ENCODE results near the gene VSIR.

The VSIR gene

DNA sequence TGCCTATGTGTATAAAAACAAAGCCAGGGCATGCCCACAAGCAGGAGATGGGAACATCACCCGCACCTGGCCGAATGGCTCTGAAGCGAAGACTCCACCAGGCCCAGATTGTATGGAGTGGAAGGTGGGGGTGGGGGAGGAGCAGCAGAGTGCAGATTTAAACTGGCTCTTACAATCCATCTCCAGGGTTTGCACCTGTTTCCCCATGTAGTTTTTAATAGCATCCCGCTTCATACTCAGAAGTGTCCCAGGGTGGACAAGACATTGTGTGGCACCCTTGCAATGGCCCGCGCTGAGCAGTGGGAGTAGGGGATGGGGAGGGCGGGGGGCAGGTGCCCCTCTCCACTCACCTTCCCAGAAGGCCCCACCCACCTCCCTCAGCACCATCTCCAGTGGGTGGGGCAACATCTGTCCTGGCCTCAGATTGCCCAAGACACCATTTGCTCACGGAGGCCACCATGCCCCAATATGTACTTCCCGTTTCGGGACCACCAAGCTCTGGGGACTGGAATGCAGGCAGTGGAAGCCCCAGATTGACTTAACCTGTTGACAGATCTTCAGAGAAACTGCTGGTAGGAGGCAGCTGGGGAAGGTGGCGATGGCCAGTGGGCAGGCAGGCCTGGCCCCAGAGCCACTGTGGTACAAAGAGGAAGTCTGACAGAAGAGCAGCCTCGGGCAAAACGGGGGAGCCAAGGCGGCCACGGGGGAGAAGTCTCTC lies 23.0 kb downstream of the VSIR start:
- H3K27ac ChIP-seq (ENCODE audit: poor library complexity, severe bottlenecking) = no peak overlapping the region
- H3K9me3 ChIP-seq (ENCODE audit: severe bottlenecking) = no peaks in the 10 kb centered on the region
- DNase-seq (ENCODE audit: low spot score) (no peak), ATAC-seq (ENCODE audit: low read depth) (no peak)
- TF ChIP-seq, protein P1, sequence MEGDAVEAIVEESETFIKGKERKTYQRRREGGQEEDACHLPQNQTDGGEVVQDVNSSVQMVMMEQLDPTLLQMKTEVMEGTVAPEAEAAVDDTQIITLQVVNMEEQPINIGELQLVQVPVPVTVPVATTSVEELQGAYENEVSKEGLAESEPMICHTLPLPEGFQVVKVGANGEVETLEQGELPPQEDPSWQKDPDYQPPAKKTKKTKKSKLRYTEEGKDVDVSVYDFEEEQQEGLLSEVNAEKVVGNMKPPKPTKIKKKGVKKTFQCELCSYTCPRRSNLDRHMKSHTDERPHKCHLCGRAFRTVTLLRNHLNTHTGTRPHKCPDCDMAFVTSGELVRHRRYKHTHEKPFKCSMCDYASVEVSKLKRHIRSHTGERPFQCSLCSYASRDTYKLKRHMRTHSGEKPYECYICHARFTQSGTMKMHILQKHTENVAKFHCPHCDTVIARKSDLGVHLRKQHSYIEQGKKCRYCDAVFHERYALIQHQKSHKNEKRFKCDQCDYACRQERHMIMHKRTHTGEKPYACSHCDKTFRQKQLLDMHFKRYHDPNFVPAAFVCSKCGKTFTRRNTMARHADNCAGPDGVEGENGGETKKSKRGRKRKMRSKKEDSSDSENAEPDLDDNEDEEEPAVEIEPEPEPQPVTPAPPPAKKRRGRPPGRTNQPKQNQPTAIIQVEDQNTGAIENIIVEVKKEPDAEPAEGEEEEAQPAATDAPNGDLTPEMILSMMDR (IDR thresholded peaks at IDR 0.05; ENCODE audit: poor library complexity, severe bottlenecking) = no peak
- H3K4me3 ChIP-seq (ENCODE audit: severe bottlenecking) = no peak overlapping the region
- peaks cover 7% of the 10 kb centered on the region for H3K4me1 ChIP-seq (ENCODE audit: insufficient read depth, poor library complexity, severe bottlenecking)
- H3K27me3 ChIP-seq (ENCODE audit: insufficient read depth, poor library complexity, severe bottlenecking) = no peaks in the 10 kb centered on the region
- no peaks in the 10 kb centered on the region for H3K36me3 ChIP-seq (ENCODE audit: low read depth)

DNA sequence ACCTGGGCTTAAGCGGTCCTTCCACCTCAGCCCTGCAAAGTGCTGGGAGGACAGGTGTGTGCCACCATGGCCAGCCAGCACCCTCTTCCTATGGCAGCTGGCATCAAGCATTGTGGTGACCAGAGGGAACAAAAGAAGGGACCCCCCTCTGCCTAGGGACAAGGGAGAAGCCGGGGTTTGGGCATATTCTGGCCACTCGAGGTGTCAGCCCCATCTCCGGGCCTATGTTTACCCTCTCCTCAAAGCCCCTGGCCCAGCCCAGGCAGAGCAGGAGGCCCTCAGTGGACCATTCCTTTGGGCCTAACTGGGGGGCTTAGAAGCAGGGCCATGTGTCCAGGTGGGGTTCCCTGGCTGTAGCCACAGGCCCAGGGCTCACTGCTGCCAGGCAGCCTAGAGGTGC lies 23.9 kb downstream of the VSIR start:
- H3K27me3 ChIP-seq (ENCODE audit: insufficient read depth, poor library complexity, severe bottlenecking) = no peaks in the 10 kb centered on the region
- ATAC-seq (ENCODE audit: low read depth) = no peak
- no peak for DNase-seq (ENCODE audit: low spot score)
- H3K4me1 ChIP-seq (ENCODE audit: insufficient read depth, poor library complexity, severe bottlenecking) = peaks cover 7% of the 10 kb centered on the region
- H3K4me3 ChIP-seq (ENCODE audit: severe bottlenecking) = no peak overlapping the region
- no peak overlapping the region for H3K27ac ChIP-seq (ENCODE audit: poor library complexity, severe bottlenecking)
- H3K9me3 ChIP-seq (ENCODE audit: severe bottlenecking) = no peaks in the 10 kb centered on the region
- H3K36me3 ChIP-seq (ENCODE audit: low read depth) = no peaks in the 10 kb centered on the region
- TF ChIP-seq, protein P1 (IDR thresholded peaks at IDR 0.05; ENCODE audit: poor library complexity, severe bottlenecking) = no peak

DNA sequence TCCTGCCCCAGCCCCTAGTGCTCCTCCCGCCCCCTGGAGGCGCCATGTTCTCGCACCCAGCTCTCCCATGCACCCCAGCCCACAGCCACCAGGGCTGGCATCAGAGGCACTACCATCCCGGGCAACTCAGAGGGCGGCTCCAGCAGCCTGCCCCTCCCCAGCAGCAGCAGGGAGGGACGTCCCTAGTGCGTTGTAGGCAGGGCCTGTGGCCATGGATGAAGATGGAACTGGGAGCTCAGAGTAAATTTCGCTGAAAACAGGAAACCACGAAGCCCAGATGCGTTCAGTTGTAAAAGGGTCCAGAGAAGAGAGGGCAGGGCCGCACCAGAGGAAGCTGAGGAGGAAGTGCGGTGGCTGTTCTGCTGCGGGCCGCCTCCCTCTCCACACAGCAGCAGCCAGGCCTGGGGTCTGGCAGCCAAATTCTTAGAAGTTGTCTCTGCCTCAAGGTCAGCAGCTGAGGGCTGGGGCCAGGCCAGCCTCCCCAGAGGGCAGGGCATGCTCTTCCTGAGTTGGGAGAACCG lies 24.6 kb downstream of the VSIR start:
- ATAC-seq (ENCODE audit: low read depth) = peak; percentile 19; the same call in 1 of the 3 replicates
- Histone ChIP-seq H3K27me3 (ENCODE audit: insufficient read depth, poor library complexity, severe bottlenecking) (no peaks in the 10 kb centered on the region), H3K36me3 (ENCODE audit: low read depth) (no peaks in the 10 kb centered on the region), H3K27ac (ENCODE audit: poor library complexity, severe bottlenecking) (no peak overlapping the region), H3K9me3 (ENCODE audit: severe bottlenecking) (no peaks in the 10 kb centered on the region), H3K4me1 (ENCODE audit: insufficient read depth, poor library complexity, severe bottlenecking) (peaks cover 7% of the 10 kb centered on the region), H3K4me3 (ENCODE audit: severe bottlenecking) (no peak overlapping the region)
- TF ChIP-seq, protein P1 (IDR thresholded peaks at IDR 0.05; ENCODE audit: poor library complexity, severe bottlenecking) = no peak
- no peak for DNase-seq (ENCODE audit: low spot score)

DNA sequence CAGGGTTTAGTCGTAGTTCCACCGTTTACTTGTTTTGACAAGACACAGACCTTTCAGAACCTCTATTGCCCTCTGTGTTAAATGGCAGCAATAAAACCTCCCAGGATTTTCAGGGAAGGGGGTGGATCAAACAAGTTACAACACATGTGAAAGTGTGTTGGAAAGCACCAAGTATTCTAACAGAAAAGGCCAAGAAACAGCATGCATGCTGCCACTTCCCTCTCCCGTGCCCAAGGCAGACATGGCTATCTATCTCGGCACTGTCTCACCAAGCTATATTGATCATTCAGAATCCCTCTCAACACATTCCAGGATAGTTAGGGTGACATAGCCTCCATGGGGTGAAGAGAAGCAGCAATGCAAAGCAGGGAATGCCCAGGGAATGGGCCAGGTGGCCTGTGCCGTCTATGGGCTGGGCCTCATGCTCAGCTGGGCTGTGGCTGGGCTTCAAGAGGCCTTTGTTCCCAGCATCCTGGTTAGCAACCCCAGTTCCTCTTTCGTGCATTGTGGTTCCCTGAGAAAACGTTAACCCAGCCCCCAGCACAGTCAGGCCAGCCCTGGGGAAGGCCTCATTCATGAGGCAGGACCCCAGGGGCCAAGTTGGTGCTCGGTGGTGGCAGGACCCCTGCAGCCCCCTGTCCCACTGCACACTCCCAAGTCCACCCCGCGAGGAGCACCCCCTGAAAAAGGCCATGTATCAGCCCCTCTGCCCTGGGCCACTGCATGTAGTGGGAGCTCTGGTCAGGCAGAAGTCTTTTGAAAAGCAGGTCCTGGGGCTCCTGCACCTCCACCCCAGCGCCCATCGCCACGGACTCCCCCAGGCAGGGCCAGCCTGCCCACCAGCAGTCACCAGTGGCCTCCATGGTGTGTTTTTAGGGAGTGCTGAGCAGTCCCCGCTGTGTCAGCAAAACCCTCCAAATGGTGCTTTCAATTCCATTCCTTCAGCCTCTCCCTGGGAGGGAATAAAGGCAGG lies 25.5 kb downstream of the VSIR start:
- H3K4me3 ChIP-seq (ENCODE audit: severe bottlenecking) = no peak overlapping the region
- H3K9me3 ChIP-seq (ENCODE audit: severe bottlenecking) = no peaks in the 10 kb centered on the region
- H3K4me1 ChIP-seq (ENCODE audit: insufficient read depth, poor library complexity, severe bottlenecking) = peaks cover 7% of the 10 kb centered on the region
- no peaks in the 10 kb centered on the region for H3K27me3 ChIP-seq (ENCODE audit: insufficient read depth, poor library complexity, severe bottlenecking)
- H3K36me3 ChIP-seq (ENCODE audit: low read depth) = no peaks in the 10 kb centered on the region
- TF ChIP-seq, protein P1 (IDR thresholded peaks at IDR 0.05; ENCODE audit: poor library complexity, severe bottlenecking) = no peak
- DNase-seq (ENCODE audit: low spot score) = no peak
- no peak overlapping the region for H3K27ac ChIP-seq (ENCODE audit: poor library complexity, severe bottlenecking)
- peak; percentile 13; the same call in 1 of the 3 replicates for ATAC-seq (ENCODE audit: low read depth)
